Measurements from ENCODE around the gene SH3BGRL2. TPM values are rescaled to one million over a fixed set of nuclear protein-coding genes. Genes with fewer than 3 reads are reported as not detected.
"Not testable (repeated sequence)": the region's sequence is repeated elsewhere in the genome, so short reads cannot be mapped to it uniquely, and the experiment has no call there.

Gene SH3BGRL2
- total RNA-seq, 2 experiments from 2014 or later = 0.94 to 1.1 TPM

GRCh38 chr6:79613912-79614311, 17.2 kb upstream of the SH3BGRL2 start:
- CTCF ChIA-PET = no interaction called here

GRCh38 chr6:79614326-79615305, 16.5 kb upstream of the SH3BGRL2 start:
- POLR2A ChIA-PET = no interaction called here
- CTCF ChIA-PET = no interaction called here

More at GRCh38 chr6:79613912-79614311, 17.2 kb upstream of the SH3BGRL2 start:
- POLR2A ChIA-PET = no interaction called here

DNA sequence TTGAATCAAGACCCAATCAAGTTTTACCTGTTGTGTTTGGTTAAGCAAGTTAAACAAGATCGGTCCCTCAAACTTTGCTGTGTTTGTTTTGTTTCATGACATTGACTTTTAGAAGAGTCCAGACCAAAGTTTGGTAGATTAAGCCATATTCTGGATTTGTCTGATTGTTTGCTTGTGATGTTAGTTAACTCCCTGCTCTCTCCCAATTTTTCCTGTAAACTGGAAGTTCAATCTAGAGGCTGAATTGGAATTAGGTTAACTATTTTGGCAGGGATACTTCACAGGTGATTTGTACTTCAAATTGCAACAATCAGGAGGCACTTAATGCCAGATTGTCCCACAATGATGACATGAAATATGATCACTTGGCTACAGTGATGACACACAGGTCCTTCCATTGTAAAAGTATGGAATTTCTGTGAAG, 13.6 kb upstream of the SH3BGRL2 start:
- ChIA-PET CTCF (no interaction called here), POLR2A (no interaction called here)

DNA sequence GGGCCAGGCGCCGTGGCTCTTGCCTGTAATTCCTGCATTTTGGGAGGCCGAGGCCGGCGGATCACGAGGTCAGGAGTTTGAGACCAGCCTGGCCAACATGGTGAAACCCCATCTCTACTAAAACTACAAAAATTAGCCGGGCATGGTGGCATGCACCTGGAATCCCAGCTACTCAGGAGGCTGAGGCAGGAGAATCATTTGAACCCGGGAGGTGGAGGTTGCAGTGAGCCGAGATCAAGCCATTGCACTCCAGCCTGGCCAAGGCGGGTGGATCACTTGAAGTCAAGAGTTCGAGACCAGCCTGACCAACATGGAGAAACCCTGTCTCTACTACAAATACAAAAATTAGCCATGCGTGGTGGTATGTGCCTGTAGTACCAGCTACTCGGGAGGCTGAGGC, 12.7 kb upstream of the SH3BGRL2 start:
- POLR2A ChIA-PET, CTCF ChIA-PET: not testable (repeated sequence)

- CTCF ChIA-PET = no interaction called here
- POLR2A ChIA-PET = no interaction called here
Measured at GRCh38 chr6:79621579-79621978, 9.6 kb upstream of the SH3BGRL2 start.

- ChIA-PET POLR2A (no interaction called here), CTCF (no interaction called here)
Measured at GRCh38 chr6:79622364-79622763, 8.8 kb upstream of the SH3BGRL2 start.

DNA sequence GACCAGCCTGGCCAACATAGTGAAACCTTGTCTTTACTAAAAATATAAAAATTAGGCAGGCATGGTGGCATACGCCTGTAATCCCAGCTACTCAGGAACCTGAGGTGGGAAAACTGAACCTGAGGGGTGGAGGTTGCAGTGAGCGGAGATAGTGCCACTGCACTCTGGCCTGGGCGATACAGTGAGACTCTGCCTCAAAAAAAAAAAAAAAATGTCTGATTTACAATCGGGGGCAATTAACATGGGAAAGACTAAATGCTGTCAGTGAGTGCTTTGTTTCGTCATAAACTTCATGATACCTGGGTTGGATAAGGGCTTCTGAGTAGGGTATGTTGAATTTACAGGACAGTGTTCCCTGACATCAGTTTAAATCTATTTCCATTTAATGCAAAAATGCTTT, 8.0 kb upstream of the SH3BGRL2 start:
- ChIA-PET POLR2A (no interaction called here), CTCF (interaction anchor here (0.7 kb wide), 1 partner anchor 156 kb away, joined by 3 read pairs; no protein-coding TSS in a partner anchor)

- CTCF ChIA-PET = no interaction called here
- POLR2A ChIA-PET = no interaction called here
Measured at GRCh38 chr6:79625746-79626145, 5.4 kb upstream of the SH3BGRL2 start.

DNA sequence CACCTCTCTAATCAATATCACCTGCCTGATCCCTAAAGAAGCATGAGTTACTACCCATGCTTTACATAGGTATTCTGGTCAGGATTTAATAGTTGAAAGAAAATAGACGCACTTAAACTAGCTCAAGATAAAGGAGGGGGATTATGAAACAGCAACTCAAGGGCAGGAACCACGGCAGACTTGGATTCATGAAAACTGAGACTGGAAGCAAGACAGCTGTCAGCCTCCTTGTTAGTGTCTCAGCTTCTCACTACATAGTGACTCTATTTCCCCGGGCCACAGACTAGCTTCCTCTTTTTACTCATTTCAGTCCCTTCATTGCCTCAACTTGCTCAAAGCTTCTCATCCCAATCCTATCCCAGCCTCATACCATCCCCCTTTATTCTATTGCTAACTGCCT, 4.3 kb upstream of the SH3BGRL2 start:
- CTCF ChIA-PET = no interaction called here
- POLR2A ChIA-PET = no interaction called here

DNA sequence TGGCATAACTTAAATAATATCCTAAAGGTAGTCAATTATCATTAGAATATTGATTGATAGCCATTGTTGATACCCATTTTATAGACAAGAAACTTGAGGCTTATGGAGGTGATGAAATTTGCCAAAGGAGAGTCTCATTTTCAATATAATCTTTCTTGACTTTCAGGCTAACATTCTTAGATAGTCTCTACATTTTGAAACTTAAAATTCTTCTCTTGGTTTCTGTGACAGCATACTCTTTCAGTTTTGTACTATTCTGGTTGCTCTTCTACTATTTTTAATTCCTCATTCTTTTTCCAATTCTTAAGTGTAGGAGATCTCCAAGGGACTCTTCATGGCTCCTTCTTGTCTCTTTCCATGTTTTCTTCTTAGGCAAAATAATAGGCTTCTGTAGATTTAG, 3.7 kb upstream of the SH3BGRL2 start:
- POLR2A ChIA-PET = no interaction called here
- CTCF ChIA-PET = no interaction called here

- ChIA-PET CTCF (no interaction called here), POLR2A (no interaction called here)
Measured at GRCh38 chr6:79628466-79629288, 2.5 kb upstream of the SH3BGRL2 start.

DNA sequence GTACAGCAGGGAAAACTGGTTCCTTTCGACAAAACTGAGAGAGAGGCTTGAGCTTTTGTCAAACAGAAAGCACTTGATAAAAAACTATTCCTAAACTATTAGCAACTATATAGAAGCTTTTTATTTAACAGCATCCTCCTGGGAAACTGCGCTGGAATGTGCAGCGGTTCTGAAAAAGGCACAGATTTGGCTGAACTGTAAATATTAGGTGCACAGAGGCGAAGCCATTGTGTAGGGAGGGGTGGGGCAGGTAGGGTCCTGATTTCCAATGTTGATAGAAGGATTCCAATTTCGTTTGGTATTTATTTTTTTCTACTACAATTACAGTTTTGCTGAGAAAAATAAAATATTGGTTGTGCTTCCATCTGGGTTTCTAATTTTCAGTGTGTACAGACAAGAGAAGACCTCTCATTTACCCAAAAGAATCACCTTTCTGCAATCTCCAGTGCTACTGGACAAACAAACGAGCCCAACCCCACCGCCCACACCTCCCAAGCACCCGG, 698 bp upstream of the SH3BGRL2 start:
- ChIA-PET POLR2A (no interaction called here), CTCF (no interaction called here)

- ChIA-PET CTCF (no interaction called here), POLR2A (no interaction called here)
Measured at GRCh38 chr6:79631693-79632172, 604 bp downstream of the SH3BGRL2 start.

DNA sequence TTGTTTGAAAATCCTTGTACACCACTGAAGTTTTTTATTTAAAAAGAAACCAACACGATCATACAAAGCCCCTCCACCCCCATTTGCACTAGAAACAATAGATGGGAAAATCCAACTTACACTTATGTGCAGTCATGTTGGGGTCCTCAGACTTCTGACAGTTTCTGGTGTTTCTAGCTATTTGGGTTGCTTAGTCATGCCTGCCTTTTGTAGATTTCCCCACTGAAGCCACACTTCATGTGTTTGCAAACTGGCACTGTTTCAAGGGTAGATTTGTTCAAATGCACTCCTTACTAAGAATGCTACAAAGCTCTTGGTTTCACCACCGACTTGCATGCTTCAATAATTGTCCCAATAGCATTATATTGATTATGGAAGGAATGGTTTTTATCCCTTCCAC, 1.5 kb downstream of the SH3BGRL2 start:
- POLR2A ChIA-PET = no interaction called here
- CTCF ChIA-PET = interaction anchor here (0.9 kb wide), 1 partner anchor 13 kb away, joined by 3 read pairs; no protein-coding TSS in a partner anchor

GRCh38 chr6:79634491-79635231, 3.5 kb downstream of the SH3BGRL2 start:
- POLR2A ChIA-PET = no interaction called here
- CTCF ChIA-PET = no interaction called here

- ChIA-PET POLR2A (no interaction called here), CTCF (no interaction called here)
Measured at GRCh38 chr6:79635232-79635543, 4.1 kb downstream of the SH3BGRL2 start.

DNA sequence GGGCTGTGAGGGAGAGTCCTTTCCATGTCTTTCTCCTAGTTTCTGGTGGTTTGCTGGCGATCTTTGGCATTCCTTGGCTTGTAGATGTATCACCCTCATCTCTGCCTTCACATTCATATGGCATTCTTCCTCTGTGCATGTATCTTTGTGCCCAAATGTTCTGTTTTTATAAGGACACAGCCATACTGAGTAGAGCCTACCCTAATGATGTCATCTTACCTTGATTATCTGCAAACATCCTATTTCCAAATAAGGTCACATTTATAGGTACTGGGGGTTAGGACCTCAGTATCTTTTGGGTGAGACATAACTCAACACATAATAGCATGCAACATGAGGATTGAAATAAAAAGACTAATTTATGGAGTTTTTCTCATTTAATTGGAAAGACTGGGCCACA, 5.5 kb downstream of the SH3BGRL2 start:
- ChIA-PET CTCF (no interaction called here), POLR2A (no interaction called here)

- POLR2A ChIA-PET = no interaction called here
Measured at GRCh38 chr6:79640146-79641111, 9.3 kb downstream of the SH3BGRL2 start.

GRCh38 chr6:79646006-79646405, 14.9 kb downstream of the SH3BGRL2 start:
- CTCF ChIA-PET = interaction anchor here (1.2 kb wide), 1 partner anchor 13 kb away, joined by 3 read pairs; no protein-coding TSS in a partner anchor
- POLR2A ChIA-PET = no interaction called here

More at GRCh38 chr6:79640146-79641111, 9.3 kb downstream of the SH3BGRL2 start:
- CTCF ChIA-PET = no interaction called here

Measured in activated CD8-positive, alpha-beta memory T cell treated with anti-CD3 and anti-CD28 coated beads for 36 hours (primary cell).